GM12801 (cell line): ENCODE data around the gene IFNAR2.

Experiments
- TF ChIP-seq, protein P1 (sequence below): IDR thresholded peaks from one replicate; pipeline ENCODE4 v1.5.1; 2011; ENCODE audit warnings: control low read depth; ENCODE audit not compliant: insufficient read length; ENCODE audit errors: extremely low read depth

The IFNAR2 gene

DNA sequence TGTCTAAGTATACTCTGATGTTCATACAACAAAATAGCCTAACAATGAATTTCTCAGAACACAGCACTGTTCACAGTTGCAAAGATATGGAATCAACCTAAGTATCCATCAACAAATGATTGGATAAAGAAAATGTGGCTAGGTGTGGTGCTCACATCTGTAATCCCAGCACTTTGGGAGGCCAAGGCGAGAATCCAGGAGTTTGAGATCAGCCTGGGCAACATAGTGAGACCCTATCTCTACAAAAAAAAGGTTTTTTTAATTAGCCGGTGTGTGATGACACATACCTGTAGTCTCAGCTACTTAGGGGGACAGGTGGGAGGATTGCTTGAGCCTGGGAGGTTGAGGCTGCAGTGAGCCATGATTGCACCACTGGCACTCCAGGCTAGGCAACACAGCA, 10.7 kb downstream of the IFNAR2 start:
- TF ChIP-seq, protein P1, sequence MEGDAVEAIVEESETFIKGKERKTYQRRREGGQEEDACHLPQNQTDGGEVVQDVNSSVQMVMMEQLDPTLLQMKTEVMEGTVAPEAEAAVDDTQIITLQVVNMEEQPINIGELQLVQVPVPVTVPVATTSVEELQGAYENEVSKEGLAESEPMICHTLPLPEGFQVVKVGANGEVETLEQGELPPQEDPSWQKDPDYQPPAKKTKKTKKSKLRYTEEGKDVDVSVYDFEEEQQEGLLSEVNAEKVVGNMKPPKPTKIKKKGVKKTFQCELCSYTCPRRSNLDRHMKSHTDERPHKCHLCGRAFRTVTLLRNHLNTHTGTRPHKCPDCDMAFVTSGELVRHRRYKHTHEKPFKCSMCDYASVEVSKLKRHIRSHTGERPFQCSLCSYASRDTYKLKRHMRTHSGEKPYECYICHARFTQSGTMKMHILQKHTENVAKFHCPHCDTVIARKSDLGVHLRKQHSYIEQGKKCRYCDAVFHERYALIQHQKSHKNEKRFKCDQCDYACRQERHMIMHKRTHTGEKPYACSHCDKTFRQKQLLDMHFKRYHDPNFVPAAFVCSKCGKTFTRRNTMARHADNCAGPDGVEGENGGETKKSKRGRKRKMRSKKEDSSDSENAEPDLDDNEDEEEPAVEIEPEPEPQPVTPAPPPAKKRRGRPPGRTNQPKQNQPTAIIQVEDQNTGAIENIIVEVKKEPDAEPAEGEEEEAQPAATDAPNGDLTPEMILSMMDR: no peak

DNA sequence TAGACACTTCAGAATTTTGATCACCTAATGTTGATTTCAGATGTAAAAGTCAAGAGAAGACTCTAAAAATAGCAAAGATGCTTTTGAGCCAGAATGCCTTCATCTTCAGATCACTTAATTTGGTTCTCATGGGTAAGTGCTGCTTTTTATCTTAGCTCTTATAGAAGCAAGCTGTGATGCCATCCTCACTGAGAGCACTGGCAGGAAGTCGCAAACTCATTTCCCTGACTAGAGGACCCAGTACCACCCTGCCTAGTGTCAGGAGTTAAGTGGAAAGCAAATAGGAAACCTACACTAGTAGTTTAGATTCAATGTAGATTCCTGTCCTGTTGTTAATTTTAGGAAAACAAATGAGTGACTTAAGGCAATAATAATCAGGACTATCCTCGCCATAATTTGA, 12.1 kb downstream of the IFNAR2 start:
- TF ChIP-seq, protein P1: no peak

DNA sequence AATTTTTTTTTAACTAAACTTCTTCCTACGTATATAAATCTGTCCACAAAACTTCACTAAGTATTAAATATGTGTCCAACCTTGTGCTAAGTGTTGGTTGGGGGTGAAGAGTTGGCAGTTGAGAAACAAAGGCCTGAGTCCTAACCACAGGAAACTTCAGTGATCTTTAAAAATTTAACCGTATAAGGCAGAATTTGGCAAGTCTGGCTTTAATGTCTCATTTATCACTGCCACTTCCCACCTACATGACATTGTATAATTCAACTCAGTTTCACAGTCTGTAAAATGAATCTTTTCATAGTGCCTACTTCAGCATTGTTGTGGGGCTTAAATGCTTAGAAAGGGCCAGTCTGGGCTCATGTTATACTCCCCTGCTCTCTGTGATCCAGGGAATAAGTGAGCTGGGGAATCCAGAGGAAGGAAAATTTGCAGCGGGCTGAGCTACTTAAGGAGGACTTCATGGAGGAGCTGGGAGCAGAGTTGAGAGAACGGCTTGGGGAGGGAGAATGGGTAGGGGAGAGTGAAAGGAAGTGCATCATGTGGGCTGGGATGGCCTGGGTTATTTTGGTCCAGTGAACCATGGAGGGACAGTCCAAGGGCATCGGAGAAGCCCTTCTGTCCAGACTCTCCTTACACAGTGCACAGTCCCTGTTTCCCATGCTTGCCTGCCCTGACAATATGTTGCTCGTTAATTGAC, 14.5 kb downstream of the IFNAR2 start:
- TF ChIP-seq, protein P1: no peak

DNA sequence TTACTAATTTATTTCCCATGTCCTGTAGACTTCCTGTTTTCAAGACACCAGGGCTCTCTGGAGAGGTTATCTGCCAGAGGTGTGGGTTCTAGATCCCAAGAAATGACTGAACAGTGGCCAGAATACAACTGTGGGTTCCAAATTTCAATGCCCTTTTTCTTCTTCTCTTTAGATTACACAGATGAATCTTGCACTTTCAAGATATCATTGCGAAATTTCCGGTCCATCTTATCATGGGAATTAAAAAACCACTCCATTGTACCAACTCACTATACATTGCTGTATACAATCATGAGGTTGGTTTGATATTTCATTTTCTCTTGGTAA, 15.0 kb downstream of the IFNAR2 start:
- TF ChIP-seq, protein P1: no peak

DNA sequence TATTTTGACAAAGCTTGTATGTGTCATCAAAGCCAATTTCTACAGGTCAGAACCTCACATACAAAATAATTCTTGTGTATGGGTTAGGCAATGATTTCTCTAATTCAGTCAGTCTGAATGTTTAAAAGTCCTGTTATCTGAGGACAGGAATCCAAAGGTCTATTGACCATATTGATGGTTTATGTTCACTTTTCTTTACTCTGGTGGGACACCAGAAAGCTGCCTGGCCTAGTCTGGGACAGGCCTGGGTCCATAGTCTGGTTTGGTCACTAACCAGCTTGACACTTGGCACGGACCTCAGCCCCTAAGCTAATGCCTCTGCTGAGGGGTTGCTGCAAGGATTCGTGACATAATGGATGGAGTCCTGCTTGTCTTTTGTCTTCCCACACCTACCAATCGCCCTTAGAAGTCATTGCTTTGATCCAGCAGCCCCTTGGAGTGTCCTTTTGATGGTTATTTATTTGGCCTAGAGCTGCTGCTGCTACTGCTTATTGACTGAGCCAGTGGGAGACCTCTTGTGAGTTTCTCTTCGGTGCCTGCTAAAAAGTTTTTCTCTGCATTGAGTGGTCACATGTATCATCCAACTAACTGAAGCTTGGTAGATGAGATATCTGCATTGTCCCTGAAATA, 15.7 kb downstream of the IFNAR2 start:
- TF ChIP-seq, protein P1: no peak

DNA sequence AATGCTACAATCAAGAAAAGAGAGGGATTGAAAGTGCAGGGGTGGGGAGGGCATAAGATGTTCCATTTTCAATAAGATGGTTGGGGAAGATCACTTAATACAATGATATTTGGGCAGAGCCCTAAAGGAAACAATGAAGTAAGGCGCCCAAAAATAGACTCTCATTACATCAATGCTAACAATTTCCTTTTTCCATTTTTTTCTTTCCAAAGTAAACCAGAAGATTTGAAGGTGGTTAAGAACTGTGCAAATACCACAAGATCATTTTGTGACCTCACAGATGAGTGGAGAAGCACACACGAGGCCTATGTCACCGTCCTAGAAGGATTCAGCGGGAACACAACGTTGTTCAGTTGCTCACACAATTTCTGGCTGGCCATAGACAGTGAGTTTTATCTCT, 16.8 kb downstream of the IFNAR2 start:
- TF ChIP-seq, protein P1: no peak

DNA sequence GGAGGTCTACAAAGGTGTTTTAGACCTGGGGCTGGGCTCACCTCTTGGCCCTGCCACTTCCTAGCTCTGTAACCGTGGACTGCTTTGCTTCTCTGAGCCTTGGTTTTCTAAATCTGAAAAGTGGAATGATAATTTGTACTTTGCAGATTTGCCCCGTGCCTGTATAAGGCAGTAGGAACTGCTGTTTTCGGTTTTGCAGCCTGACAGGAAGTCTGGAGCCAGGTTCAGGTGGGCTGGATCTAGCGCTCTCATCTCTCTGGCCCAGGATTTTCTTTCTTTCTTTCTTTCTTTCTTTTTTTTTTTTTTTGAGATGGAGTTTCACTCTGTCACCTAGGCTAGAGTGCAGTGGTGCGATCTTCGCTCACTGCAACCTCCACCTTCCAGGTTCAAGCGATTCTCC, 17.2 kb downstream of the IFNAR2 start:
- TF ChIP-seq, protein P1: no peak

DNA sequence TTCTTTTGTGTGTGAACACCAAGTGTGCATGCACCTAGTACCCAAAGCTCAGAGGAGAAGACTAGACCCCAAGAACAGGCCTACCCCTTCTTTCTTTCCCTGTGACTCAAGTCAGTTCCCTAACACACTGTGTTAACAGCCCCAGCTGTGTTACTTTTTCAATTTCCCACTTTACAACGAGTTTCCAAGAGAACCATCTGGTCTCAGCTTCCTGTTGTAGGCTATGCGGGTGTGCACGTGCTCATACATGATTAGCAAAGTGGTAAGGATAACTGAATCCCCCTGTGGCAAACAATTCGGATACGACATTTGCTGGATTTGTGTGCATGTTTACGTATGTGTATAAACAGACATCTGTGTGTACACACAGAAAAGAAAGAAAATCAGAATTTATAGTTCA, 17.9 kb downstream of the IFNAR2 start:
- TF ChIP-seq, protein P1: no peak
